ENCODE data around the gene NOP9.

Gene NOP9

GRCh38 chr14:24356208-24356607 lies 56.6 kb downstream of the NOP9 start:
- no peak for DNase-seq

Data from midbrain (tissue), 1 donor.